Limb (tissue), 2 donors: Measurements from ENCODE around the gene NAXE.
"Not testable (repeated sequence)": the region's sequence is repeated elsewhere in the genome, so short reads cannot be mapped to it uniquely, and the experiment has no call there.

Experiments used
- DNase-seq, 2 donors: peaks; one replicate each; pipeline ENCODE4 v3.0.0-alpha.2; 2016; ENCODE audit errors: extremely low spot score in 2 of 2

The NAXE gene

GRCh38 chr1:156591432-156592157, at the start of gene NAXE:
TSS of gene NAXE (plus strand) at chr1:156591776. CDS start at chr1:156591805, 29 bp downstream.
- peak; percentile 44 to 86 for DNase-seq

DNA sequence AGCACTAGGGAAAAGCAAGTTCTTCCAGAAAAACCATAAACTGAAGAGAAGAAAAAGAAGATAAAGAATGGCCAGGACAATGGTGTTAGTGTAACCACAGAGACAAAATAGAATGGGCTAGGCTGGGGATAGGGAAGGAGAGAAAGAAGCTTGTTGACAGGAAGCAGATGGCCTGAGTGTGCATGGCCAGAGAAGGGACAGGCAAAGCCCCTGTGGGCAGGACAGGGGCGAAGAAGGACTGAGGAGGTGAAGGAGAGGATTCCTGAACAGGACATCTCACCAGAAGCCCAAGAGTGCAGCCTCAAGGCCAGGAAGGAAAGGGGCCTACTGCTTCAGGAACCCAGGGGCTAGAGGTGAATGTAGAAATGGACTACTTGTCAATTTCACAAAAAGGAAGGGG, 48.5 kb upstream of the NAXE start:
- no peak for DNase-seq

DNA sequence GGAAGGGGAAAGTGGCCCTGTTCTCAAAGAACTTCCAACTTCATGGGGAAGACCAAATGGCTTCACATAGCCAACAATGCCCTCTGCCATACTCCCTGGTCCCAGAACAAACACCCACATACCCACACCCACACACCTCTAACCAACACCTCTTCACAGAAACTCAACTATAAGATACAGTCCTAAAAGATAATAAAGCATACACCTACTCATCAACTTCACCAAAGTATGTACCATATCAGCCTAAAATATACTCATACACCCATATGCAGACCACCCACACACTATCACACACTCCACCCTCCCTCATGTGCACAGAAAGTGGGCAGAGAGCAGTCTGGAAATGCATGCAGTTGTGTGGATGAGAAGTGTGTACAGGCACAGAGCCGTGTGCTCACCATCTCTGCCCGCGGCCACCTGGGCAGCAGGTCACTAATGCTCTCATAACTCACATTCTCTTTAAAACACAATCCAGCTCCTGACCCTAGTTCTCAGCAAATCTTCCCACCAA, 46.9 kb upstream of the NAXE start:
- DNase-seq, result no peak

- DNase-seq, result no peak
These were observed 45.3 kb upstream of the NAXE start for GRCh38 chr1:156546267-156546666.

DNA sequence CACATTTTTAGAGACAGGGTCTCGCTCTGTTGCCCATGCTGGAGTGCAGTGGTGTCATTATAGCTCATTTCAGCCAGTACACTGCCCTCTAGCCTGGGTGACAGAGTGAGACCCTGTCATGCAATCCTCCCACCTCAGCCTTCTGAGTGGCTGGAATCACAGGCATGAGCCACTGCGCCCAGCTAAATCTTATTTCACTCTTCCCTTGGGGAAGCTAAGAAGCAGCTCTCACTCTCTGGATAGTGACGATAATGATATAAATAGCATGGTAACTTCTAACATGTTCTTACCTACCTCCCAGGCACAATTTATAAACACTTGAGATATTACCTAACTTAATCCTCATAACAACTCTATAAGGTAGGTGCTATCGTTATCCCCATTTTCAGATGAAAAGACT, 44.1 kb upstream of the NAXE start:
- DNase-seq, result no peak

GRCh38 chr1:156547982-156548381, 43.6 kb upstream of the NAXE start:
- no peak for DNase-seq

- no peak for DNase-seq
These were observed 42.2 kb upstream of the NAXE start for GRCh38 chr1:156549390-156549789.

GRCh38 chr1:156549831-156550230, 41.7 kb upstream of the NAXE start:
- DNase-seq, result no peak

DNA sequence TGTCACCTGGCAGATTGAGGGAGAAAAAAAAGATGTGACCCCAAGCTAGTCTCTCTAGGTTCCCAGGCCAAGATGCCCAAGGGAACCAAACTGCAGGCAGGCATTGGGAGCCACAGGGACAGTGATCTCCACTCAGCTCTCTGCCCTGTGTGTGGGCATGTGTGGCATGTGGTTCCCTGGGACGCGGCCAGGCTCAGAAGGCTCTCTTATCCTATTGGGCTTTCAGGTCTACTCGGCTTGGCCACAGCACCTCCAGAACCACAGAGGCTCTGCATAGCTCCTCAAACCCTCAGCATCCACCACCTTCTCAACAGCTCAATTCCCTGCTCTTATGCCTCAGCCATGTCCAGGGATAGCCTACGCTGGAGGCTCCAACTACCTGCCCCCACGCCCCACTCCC, 41.2 kb upstream of the NAXE start:
- DNase-seq, result no peak

DNA sequence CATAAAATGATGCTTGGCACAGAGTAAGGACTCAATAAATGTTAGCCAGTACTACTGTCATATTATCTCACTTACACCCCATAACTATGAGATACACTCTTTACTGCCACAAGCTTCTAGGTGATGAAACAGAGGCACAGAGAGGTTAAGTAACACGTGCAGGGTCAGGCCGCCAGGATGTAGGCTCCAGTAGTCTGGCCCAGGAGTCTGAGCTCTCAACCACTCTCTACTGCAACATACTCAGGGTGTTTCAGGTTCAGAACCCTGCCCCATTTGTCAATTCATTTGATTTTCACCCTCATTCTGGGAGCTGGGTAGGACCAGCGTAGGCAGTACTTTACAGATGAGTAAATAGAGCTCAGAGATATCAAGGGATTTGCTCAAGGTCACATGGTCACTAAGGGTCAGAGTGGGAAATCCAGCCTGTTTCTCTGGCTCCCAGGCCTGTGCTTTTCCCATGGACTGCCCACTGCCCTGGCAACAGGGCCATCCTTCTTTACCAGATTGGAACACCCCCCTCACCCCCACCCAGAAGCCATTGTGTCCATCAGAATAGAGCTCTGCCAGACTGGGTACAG, 40.4 kb upstream of the NAXE start:
- DNase-seq, result no peak

DNA sequence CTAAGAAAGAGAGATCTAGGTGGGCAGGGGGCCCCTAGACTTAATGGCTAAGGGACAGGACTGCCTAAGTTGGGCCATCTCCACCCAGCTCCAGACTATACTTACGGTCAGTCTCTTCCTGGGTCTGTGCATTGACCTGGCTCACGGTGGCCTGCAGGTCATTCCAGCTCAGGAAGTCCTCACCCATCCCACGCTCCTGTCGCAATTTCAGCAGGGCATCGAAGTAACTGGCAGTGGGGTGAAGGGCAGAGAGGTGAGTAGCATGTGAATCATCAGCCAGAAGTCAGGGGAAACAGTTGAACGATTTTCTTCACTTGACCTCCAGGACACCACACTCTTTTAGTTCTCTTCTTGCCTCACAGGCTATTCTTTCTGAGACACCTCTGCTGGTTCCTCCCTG, 39.7 kb upstream of the NAXE start:
- DNase-seq, result no peak

GRCh38 chr1:156552518-156552917, 39.1 kb upstream of the NAXE start:
- no peak for DNase-seq

GRCh38 chr1:156552937-156553336, 38.6 kb upstream of the NAXE start:
- DNase-seq, result not testable (repeated sequence)

DNA sequence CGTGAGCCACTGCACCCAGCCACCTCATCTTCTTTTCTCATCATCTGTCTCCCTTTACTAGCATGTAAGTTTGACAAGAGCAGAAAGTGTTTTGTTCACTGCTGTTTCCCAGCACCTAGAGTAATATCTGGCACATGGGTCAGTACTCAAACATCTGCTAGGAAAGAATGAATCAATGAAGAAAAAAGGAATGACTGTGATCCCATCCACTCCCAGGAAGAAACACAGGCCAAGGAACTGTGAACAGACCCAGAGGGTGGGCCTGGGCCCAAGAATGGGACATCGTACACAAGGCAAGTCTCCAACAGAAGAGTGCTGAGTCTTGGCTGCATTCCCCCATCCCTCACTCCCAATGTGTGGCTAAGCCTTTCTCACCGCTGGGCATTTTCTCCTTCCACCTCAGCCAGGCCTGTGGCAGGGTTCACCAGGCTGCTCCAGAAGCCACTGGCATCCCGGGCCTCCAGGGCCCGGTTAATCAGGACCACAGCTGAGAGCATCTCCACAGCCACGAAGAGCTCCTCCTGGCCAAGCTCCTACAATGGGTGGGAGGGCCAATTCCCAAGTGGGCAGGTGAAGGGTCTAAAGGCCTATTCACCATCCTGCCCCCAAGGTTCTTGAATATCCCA, 37.6 kb upstream of the NAXE start:
- no peak for DNase-seq

DNA sequence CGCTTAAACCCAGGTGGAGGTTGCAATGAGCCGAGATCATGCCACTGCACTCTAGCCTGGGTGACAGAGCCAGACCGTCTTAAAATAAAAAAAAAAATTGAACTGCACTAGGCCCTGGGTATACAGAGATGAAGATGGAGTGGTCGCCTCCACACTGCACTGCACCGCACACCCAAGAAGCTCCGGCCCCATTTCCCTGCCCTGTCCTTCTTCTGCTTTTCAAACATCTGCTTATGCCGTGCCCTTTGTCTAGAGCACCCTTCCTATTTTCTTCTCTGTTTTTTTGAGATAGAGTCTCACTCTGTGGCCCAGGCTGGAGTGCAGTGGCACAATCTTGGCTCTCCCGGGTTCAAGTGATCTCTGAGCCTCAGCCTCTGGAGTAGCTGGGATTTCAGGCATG, 36.6 kb upstream of the NAXE start:
- DNase-seq, result no peak

DNA sequence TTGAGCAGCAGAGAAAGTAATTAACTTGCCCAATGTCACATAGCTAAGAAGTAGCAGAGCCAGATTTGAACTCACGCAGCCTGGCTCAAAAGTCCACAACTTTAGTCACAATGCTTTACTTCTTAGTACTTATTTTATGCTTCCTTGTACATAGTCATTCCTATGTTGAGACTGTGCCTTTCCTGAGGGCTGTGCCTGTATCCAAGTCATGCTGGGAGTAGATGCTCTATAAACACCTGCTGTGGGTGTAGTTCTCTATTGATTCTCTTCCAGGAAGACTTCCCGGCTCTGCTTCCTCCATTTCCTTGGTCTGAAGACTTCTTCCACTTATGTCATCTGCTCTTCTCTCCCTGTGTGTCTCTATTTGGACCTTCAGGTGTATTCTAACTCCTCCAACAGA, 35.9 kb upstream of the NAXE start:
- DNase-seq, result no peak

DNA sequence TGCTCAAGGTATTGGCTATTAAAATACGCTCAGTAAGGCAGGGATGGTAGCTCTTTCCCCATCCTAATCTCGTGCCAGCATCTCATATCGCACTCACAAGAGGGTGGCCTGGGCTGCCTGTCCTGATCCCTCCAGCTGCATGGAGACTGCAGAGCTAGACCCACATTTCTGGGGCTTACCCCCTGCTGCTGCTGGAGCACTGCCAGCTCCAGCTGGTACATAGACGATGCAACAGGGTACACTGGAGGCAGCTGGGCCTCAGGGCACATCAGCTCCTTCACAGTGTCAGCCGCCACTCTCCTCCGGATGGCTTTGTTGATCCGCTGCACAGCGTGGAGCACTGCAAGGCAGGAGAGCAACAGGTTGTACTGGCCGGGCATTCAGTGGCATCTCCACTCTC, 35.2 kb upstream of the NAXE start:
- no peak for DNase-seq

GRCh38 chr1:156559086-156559796, 32.3 kb upstream of the NAXE start:
- DNase-seq, result no peak

GRCh38 chr1:156559797-156560385, 31.7 kb upstream of the NAXE start:
- DNase-seq, result no peak

DNA sequence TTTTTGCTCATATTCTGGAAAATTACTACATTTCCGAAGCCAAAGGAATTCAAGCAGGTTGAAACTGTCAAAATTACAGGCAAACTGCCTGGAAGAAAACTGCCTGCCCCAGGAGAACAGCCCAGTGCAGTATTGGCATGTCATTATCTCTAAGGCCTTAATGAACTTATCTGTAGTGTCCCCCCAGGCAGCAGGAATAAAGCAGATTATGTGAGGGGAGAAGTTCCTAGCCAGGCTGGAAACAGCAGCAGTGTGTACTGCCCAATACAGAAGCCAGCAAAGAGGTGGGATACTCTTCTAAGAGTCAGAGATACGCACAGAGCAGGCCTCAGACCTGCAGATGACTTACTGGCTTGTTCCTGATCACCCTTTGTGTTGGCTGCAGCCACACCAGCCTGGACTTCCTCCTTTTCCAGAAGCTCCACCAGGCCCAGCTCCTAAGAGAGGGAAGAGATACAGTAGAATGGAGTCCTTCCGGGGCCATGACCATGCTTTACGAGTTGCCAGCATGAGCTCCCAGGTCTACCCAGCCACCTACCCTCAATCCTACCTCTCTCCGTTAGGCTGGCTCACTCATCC, 30.9 kb upstream of the NAXE start:
- no peak for DNase-seq

DNA sequence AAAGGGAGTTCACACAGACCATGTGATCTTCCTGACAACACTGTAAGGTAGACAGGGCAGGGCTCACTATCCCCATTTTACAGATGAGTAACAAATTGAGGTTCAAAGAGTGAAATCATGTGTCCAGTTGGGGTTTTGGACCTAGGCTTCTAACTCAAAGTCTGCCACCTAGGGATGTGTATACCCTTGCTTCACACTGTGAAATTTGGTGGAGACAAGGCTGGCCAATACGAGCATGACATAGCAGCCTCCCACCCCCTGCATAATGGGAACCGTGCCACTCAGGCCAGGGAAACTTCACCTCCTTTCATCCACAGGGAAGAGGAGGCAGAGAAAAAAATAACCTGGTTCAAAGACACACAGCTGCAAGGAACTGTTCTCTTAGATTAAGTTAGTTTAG, 26.1 kb upstream of the NAXE start:
- DNase-seq, result no peak
